ENCODE measurements around the gene SEC14L2. TPM values are rescaled to one million over a fixed set of nuclear protein-coding genes. Genes with fewer than 3 reads are reported as not detected.
"Not testable (repeated sequence)": the region's sequence is repeated elsewhere in the genome, so short reads cannot be mapped to it uniquely, and the experiment has no call there.

SEC14L2 gene
- total RNA-seq, 1 experiment from 2014 or later, result 8.2 TPM

DNA sequence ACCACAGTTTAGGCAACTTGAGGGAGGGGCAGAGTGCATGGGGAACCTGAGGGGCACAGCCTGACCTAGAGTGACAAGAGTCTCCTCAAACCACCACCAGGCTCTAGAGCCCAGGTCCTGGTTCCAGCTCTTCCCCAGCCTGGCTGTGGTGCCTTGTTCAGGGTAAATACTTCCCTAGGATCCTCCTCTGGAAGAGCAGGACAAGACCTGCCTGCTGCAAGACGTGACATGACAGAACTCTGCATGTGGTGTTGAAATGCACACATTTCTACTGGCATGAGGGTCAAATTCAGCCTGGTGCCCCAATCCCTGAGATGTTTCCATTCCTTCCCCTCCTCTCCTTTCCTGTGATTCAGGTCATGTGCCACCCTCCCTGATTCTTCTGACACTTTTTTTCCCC lies 3.3 kb downstream of the SEC14L2 start:
- Histone ChIP-seq H2AK5ac (ENCODE audit: insufficient read length, low read length) (no peak overlapping the region), H3K27ac (ENCODE audit: insufficient read length, low read depth, low read length) (no peak overlapping the region), H2BK5ac (ENCODE audit: insufficient read length, low read length) (no peak overlapping the region), H4K5ac (ENCODE audit: insufficient read length, low read depth, low read length) (no peak overlapping the region), H3K23me2 (ENCODE audit: insufficient read length, low read depth, low read length, poor library complexity, severe bottlenecking) (peaks cover 7% of the 10 kb centered on the region), H3K79me1 (ENCODE audit: insufficient read depth, low read depth, low read length, poor library complexity, severe bottlenecking) (no peaks in the 10 kb centered on the region), H3K4ac (ENCODE audit: low read depth, low read length) (no peak overlapping the region), H2BK20ac (ENCODE audit: low read depth, low read length, poor library complexity, severe bottlenecking) (no peak overlapping the region), H2BK120ac (ENCODE audit: low read depth, low read length, poor library complexity, severe bottlenecking) (no peak overlapping the region), H3K79me2 (ENCODE audit: insufficient read depth, low read length) (no peaks in the 10 kb centered on the region), H3K9me3 (ENCODE audit: control insufficient read depth, low read depth, low read length) (no peaks in the 10 kb centered on the region), H2AFZ (ENCODE audit: low read length) (no peak overlapping the region), H3K27me3 (ENCODE audit: insufficient read depth, low read length) (peaks cover 4% of the 10 kb centered on the region; the same call in 1 of the 2 replicates), H3K4me1 (ENCODE audit: insufficient read depth, low read length) (peaks cover 6% of the 10 kb centered on the region; the same call in 1 of the 2 replicates), H3K14ac (ENCODE audit: insufficient read depth, low read length) (no peak overlapping the region), H4K91ac (ENCODE audit: insufficient read length, low read depth, low read length) (no peak overlapping the region), H4K8ac (replicated peaks; ENCODE audit: insufficient read length, low read depth, low read length) (no peak overlapping the region), H3K9ac (ENCODE audit: extremely low read depth, insufficient read length, low read length) (no peak overlapping the region), H3K4me2 (ENCODE audit: insufficient read depth, insufficient read length, low read length) (no peak overlapping the region), H2BK15ac (ENCODE audit: low read depth, low read length) (no peak overlapping the region), H4K20me1 (ENCODE audit: control insufficient read depth, insufficient read depth, insufficient read length) (no peaks in the 10 kb centered on the region), H3T11ph (ENCODE audit: low read length) (no peak overlapping the region), H3K23ac (ENCODE audit: insufficient read length, low read depth, low read length) (no peak overlapping the region), H3K56ac (ENCODE audit: insufficient read length, low read depth, low read length) (no peak overlapping the region), H2BK12ac (ENCODE audit: insufficient read length, low read depth, low read length) (no peak overlapping the region), H3K18ac (ENCODE audit: insufficient read length, low read depth, low read length) (no peak overlapping the region)
- Mint-ChIP-seq H3K4me3 (no peak overlapping the region), H3K36me3 (ENCODE audit: insufficient read depth in 1 of 3, low read depth in 3 of 3) (peaks cover 0 to 13% (median 3%) of the 10 kb centered on the region in 3 experiments; a peak in 3 of 7 replicates), H3K4me1 (peaks cover 29 to 30% of the 10 kb centered on the region in 2 experiments), H3K27ac (no peak overlapping the region), H3K9me3 (no peaks in the 10 kb centered on the region; a peak in 1 of 5 replicates), H3K27me3 (ENCODE audit: low read depth) (peaks cover 42% of the 10 kb centered on the region)
- DNase-seq, result no peak
- TF ChIP-seq CTCF (conservative IDR thresholded peaks at IDR 0.05), result no peak
- no CpG with 5 or more reads among the region's 1 CpG for WGBS (ENCODE audit: extremely low coverage, insufficient read length, low lambda C conversion rate)

DNA sequence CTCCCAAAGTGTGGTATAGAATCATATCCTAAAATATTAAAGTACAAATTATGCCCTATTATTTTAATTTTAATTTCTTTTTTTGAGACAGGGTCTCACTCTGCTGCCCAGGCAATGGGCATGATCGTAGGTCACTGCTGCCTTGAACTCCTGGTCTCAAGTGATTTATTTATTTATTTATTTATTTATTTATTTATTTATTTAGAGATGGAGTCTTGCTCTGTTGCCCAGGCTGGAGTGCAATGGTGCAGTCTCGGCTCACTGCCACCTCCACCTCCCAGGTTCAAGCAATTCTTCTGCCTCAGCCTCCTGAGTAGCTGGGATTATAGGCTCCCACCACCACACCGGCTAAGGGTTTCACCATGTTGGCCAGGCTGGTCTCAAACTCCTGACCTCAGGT lies 4.2 kb downstream of the SEC14L2 start:
- H2BK12ac ChIP-seq (ENCODE audit: insufficient read length, low read depth, low read length); H3K79me2 ChIP-seq (ENCODE audit: insufficient read depth, low read length); H2AFZ ChIP-seq (ENCODE audit: low read length); H2BK120ac ChIP-seq (ENCODE audit: low read depth, low read length, poor library complexity, severe bottlenecking); H2BK20ac ChIP-seq (ENCODE audit: low read depth, low read length, poor library complexity, severe bottlenecking); H3K27ac Mint-ChIP-seq; H3K23me2 ChIP-seq (ENCODE audit: insufficient read length, low read depth, low read length, poor library complexity, severe bottlenecking); H3K9ac ChIP-seq (ENCODE audit: extremely low read depth, insufficient read length, low read length); H3K9me3 Mint-ChIP-seq; H2BK5ac ChIP-seq (ENCODE audit: insufficient read length, low read length); H3K4ac ChIP-seq (ENCODE audit: low read depth, low read length); H3K4me2 ChIP-seq (ENCODE audit: insufficient read depth, insufficient read length, low read length); H3K4me1 ChIP-seq (ENCODE audit: insufficient read depth, low read length); H3K23ac ChIP-seq (ENCODE audit: insufficient read length, low read depth, low read length); H3K27ac ChIP-seq (ENCODE audit: insufficient read length, low read depth, low read length); H3T11ph ChIP-seq (ENCODE audit: low read length); H3K9me3 ChIP-seq (ENCODE audit: control insufficient read depth, low read depth, low read length); H3K18ac ChIP-seq (ENCODE audit: insufficient read length, low read depth, low read length); H4K8ac ChIP-seq (replicated peaks; ENCODE audit: insufficient read length, low read depth, low read length); H4K91ac ChIP-seq (ENCODE audit: insufficient read length, low read depth, low read length); H2BK15ac ChIP-seq (ENCODE audit: low read depth, low read length); H3K79me1 ChIP-seq (ENCODE audit: insufficient read depth, low read depth, low read length, poor library complexity, severe bottlenecking); H3K14ac ChIP-seq (ENCODE audit: insufficient read depth, low read length); H4K20me1 ChIP-seq (ENCODE audit: control insufficient read depth, insufficient read depth, insufficient read length); H2AK5ac ChIP-seq (ENCODE audit: insufficient read length, low read length); H4K5ac ChIP-seq (ENCODE audit: insufficient read length, low read depth, low read length); H3K27me3 ChIP-seq (ENCODE audit: insufficient read depth, low read length); H3K56ac ChIP-seq (ENCODE audit: insufficient read length, low read depth, low read length); DNase-seq; H3K4me3 Mint-ChIP-seq: not testable (repeated sequence)
- Mint-ChIP-seq H3K36me3 (ENCODE audit: insufficient read depth in 1 of 3, low read depth in 3 of 3) (peaks cover 0 to 17% (median 3%) of the 10 kb centered on the region in 3 experiments; a peak in 3 of 7 replicates), H3K27me3 (ENCODE audit: low read depth) (peaks cover 33% of the 10 kb centered on the region), H3K4me1 (peaks cover 29 to 30% of the 10 kb centered on the region in 2 experiments)
- WGBS (ENCODE audit: extremely low coverage, insufficient read length, low lambda C conversion rate), result no CpG with 5 or more reads among the region's 3 CpGs
